Measurements from ENCODE around the gene ENTHD1. TPM values are rescaled to one million over a fixed set of nuclear protein-coding genes. Genes with fewer than 3 reads are reported as not detected.

ENTHD1 gene
- total and polyA plus RNA-seq, 10 of the 15 experiments (the other 5 are each of a cell fraction or from before 2014, with no cell fraction given): 0.09 to 0.52 (median 0.21) TPM; not detected in 1

- TF ChIP-seq ATF2 (IDR thresholded peaks at IDR 0.05; ENCODE audit: low read length) (peak; percentile 51; the same call in 1 of the 2 replicates), JUND (IDR thresholded peaks at IDR 0.05; ENCODE audit: low read depth, low read length) (no peak), IRF3 (IDR thresholded peaks at IDR 0.05) (no peak), RFX5 (IDR thresholded peaks at IDR 0.05; ENCODE audit: low read depth, low read length) (no peak), RUNX3 (IDR thresholded peaks at IDR 0.05; ENCODE audit: low read length) (peak; percentile 91), MTA2 (IDR thresholded peaks at IDR 0.05; ENCODE audit: low read depth) (peak; percentile 85), USF2 (IDR thresholded peaks at IDR 0.05; ENCODE audit: borderline replicate concordance, low read depth, low read length) (no peak), BACH1 (IDR thresholded peaks at IDR 0.05; ENCODE audit: borderline replicate concordance) (peak; percentile 74; the same call in 1 of the 2 replicates), HDAC6 (IDR thresholded peaks at IDR 0.05; ENCODE audit: unreplicated experiment) (no peak), CEBPZ (IDR thresholded peaks at IDR 0.05; ENCODE audit: low read depth, low read length) (no peak), ZBTB11 (CRISPR knock-in tag; IDR thresholded peaks at IDR 0.05) (no peak), FOXM1 (IDR thresholded peaks at IDR 0.05; ENCODE audit: low read depth, low read length) (peak; percentile 39; the same call in 1 of the 2 replicates), PRDM15 (CRISPR knock-in tag; IDR thresholded peaks at IDR 0.05) (no peak), GABPA (IDR thresholded peaks at IDR 0.05; ENCODE audit: low read depth) (no peak), ESRRA (IDR thresholded peaks at IDR 0.05; ENCODE audit: low read length) (no peak), IRF4 (IDR thresholded peaks at IDR 0.05; ENCODE audit: low read depth, low read length) (peak; percentile 78), ZSCAN29 (IDR thresholded peaks at IDR 0.05) (no peak)
Observed at GRCh38 chr22:39825661-39826102, 67.9 kb downstream of the ENTHD1 start (continued).

Data from GM12878 (cell line).